KMS-11 (cell line): ENCODE results near the gene PLXDC2.

Source experiments
- H2AFZ ChIP-seq: fragments of 200-600 bp; sonication (generic); 2 replicates; pipeline ENCODE4 v1.6.1; 2016; ENCODE audit warnings: antibody characterized with exemption, mixed run types, low read depth
- H3K27ac ChIP-seq: fragments of 200-600 bp; sonication (generic); 2 replicates; pipeline ENCODE4 v1.6.1; 2016; ENCODE audit warnings: mild to moderate bottlenecking, mixed run types
- H3K27me3 ChIP-seq: fragments of 200-600 bp; sonication (generic); 2 replicates; pipeline ENCODE4 v1.6.1; 2017; ENCODE audit warnings: mild to moderate bottlenecking, low read depth, mixed run types, moderate library complexity; ENCODE audit not compliant: insufficient read depth
- H3K36me3 ChIP-seq: fragments of 200-600 bp; sonication (generic); 2 replicates; pipeline ENCODE4 v1.6.1; 2017; ENCODE audit warnings: mild to moderate bottlenecking, mixed run types; ENCODE audit not compliant: insufficient read depth
- H3K4me1 ChIP-seq: fragments of 200-600 bp; sonication (generic); 2 replicates; pipeline ENCODE4 v1.6.1; 2016; ENCODE audit warnings: mild to moderate bottlenecking, low read depth, mixed run types; ENCODE audit not compliant: poor library complexity, severe bottlenecking
- H3K4me2 ChIP-seq: fragments of 200-600 bp; sonication (generic); 2 replicates; pipeline ENCODE4 v1.7.0; 2016; ENCODE audit warnings: mild to moderate bottlenecking, mixed run types
- H3K4me3 ChIP-seq: fragments of 200-600 bp; sonication (generic); IDR thresholded peaks from 2 replicates; pipeline ENCODE4 v1.6.1; 2017; ENCODE audit warnings: low read depth, low read length, mixed read lengths; ENCODE audit not compliant: insufficient read depth
- H3K79me2 ChIP-seq: fragments of 200-600 bp; sonication (generic); 2 replicates; pipeline ENCODE4 v1.6.1; 2016; ENCODE audit warnings: low read depth, mixed run types; ENCODE audit not compliant: insufficient read depth
- H3K9ac ChIP-seq: fragments of 200-600 bp; sonication (generic); 2 replicates; pipeline ENCODE4 v1.6.1; 2016; ENCODE audit warnings: mild to moderate bottlenecking, mixed run types
- H4K20me1 ChIP-seq: fragments of 200-600 bp; sonication (generic); 2 replicates; pipeline ENCODE4 v1.6.1; 2016; ENCODE audit warnings: mild to moderate bottlenecking, mixed run types; ENCODE audit not compliant: insufficient read depth
- CTCF ChIP-seq: fragments of 200-600 bp; sonication (generic); conservative IDR thresholded peaks from 2 replicates; pipeline ENCODE4 v1.6.1; 2017; ENCODE audit warnings: low read depth, mild to moderate bottlenecking, antibody characterized with exemption, low read length, moderate library complexity, mixed read lengths

PLXDC2 gene

GRCh38 chr10:19803676-19804075, 12.6 kb upstream of the PLXDC2 start:
- H3K4me1 ChIP-seq, result peaks cover 36% of the 10 kb centered on the region
- H3K9ac ChIP-seq, result no peak overlapping the region
- H3K79me2 ChIP-seq, result no peaks in the 10 kb centered on the region
- no peaks in the 10 kb centered on the region for H3K27me3 ChIP-seq
- no peak for TF ChIP-seq CTCF
- H3K36me3 ChIP-seq, result no peaks in the 10 kb centered on the region
- H3K4me3 ChIP-seq, result no peak overlapping the region
- H3K27ac ChIP-seq, result no peak overlapping the region
- H3K4me2 ChIP-seq, result no peak overlapping the region
- no peaks in the 10 kb centered on the region for H4K20me1 ChIP-seq
- H2AFZ ChIP-seq, result no peak overlapping the region

- no peaks in the 10 kb centered on the region for H3K27me3 ChIP-seq
- no peak overlapping the region for H2AFZ ChIP-seq
- H3K9ac ChIP-seq, result no peak overlapping the region
- H3K4me3 ChIP-seq, result no peak overlapping the region
- no peaks in the 10 kb centered on the region for H4K20me1 ChIP-seq
- H3K79me2 ChIP-seq, result no peaks in the 10 kb centered on the region
- H3K4me1 ChIP-seq, result peaks cover 9% of the 10 kb centered on the region
- H3K4me2 ChIP-seq, result no peak overlapping the region
- no peaks in the 10 kb centered on the region for H3K36me3 ChIP-seq
- H3K27ac ChIP-seq, result no peak overlapping the region
- no peak for TF ChIP-seq CTCF
These were observed 6.8 kb upstream of the PLXDC2 start for GRCh38 chr10:19809481-19809880.

- H3K4me2 ChIP-seq, result no peak overlapping the region
- no peaks in the 10 kb centered on the region for H3K4me1 ChIP-seq
- peak; percentile 37 for TF ChIP-seq CTCF
- no peaks in the 10 kb centered on the region for H3K27me3 ChIP-seq
- no peak overlapping the region for H3K9ac ChIP-seq
- H3K27ac ChIP-seq, result no peak overlapping the region
- no peaks in the 10 kb centered on the region for H4K20me1 ChIP-seq
- H3K79me2 ChIP-seq, result no peaks in the 10 kb centered on the region
- H3K36me3 ChIP-seq, result no peaks in the 10 kb centered on the region
- no peak overlapping the region for H3K4me3 ChIP-seq
- no peak overlapping the region for H2AFZ ChIP-seq
These were observed 4.7 kb upstream of the PLXDC2 start for GRCh38 chr10:19811540-19811939.

- Histone ChIP-seq H3K36me3 (no peaks in the 10 kb centered on the region), H3K9ac (no peak overlapping the region), H3K79me2 (no peaks in the 10 kb centered on the region), H3K27ac (no peak overlapping the region), H3K4me1 (no peaks in the 10 kb centered on the region), H3K4me3 (no peak overlapping the region), H3K27me3 (no peaks in the 10 kb centered on the region), H3K4me2 (no peak overlapping the region), H4K20me1 (no peaks in the 10 kb centered on the region), H2AFZ (no peak overlapping the region)
- no peak for TF ChIP-seq CTCF
These were observed 3.3 kb upstream of the PLXDC2 start for GRCh38 chr10:19812976-19813375.
